Head of caudate nucleus (tissue), 42 donors: ENCODE results near the gene ASPHD1.
A peak's percentile ranks its signal among the peaks of the same experiment; 100 is the strongest.
"Not testable (repeated sequence)": the region's sequence is repeated elsewhere in the genome, so short reads cannot be mapped to it uniquely, and the experiment has no call there.

Source experiments
- DNase-seq, 42 donors: peaks; one replicate each; pipeline versions ENCODE4 v3.0.0 to v3.0.0-alpha.2; 2020 to 2021; ENCODE audit warnings: mixed read lengths in 7 of 42
- intact Hi-C: fragments of 100-400 bp; cut with DNase I; formaldehyde crosslinking; loops from one replicate; pipeline ENCODE4 v1.15.0; 2022

The ASPHD1 gene

GRCh38 chr16:29900102-29900887, at the start of gene ASPHD1:
TSS of gene ASPHD1 (plus strand) at chr16:29900488. CDS start at chr16:29900972, 484 bp downstream.
- intact Hi-C loops, result no loop called here
- peak; percentile 84 to 99 (median 95) for DNase-seq

GRCh38 chr16:29850998-29851397, 49.3 kb upstream of the ASPHD1 start:
- DNase-seq, result no peak
- intact Hi-C loops, result no loop called here

GRCh38 chr16:29852654-29853053, 47.6 kb upstream of the ASPHD1 start:
- intact Hi-C loops, result no loop called here
- peak in 1 of 42 donors; percentile 18 for DNase-seq

- DNase-seq, result no peak
- intact Hi-C loops, result no loop called here
Measured at GRCh38 chr16:29854520-29855100, 45.7 kb upstream of the ASPHD1 start.

- intact Hi-C loops, result no loop called here
- no peak for DNase-seq
Measured at GRCh38 chr16:29857133-29857760, 43.0 kb upstream of the ASPHD1 start.

GRCh38 chr16:29858149-29858849, 42.0 kb upstream of the ASPHD1 start:
- DNase-seq, result peak in 2 of 42 donors; percentile 10 to 28

GRCh38 chr16:29858974-29859373, 41.3 kb upstream of the ASPHD1 start:
- DNase-seq, result no peak
- intact Hi-C loops, result no loop called here

More at GRCh38 chr16:29858149-29858849, 42.0 kb upstream of the ASPHD1 start:
- intact Hi-C loops, result no loop called here

GRCh38 chr16:29860218-29860617, 40.1 kb upstream of the ASPHD1 start:
- intact Hi-C loops, result loop anchor here (5.0 kb wide), 2 partner anchors 37 to 38 kb away; partner anchors contain the start of genes MVP and SEZ6L2
- no peak for DNase-seq

GRCh38 chr16:29862383-29862883, 37.9 kb upstream of the ASPHD1 start:
- intact Hi-C loops, result loop anchor here (5.0 kb wide), 2 partner anchors 35 to 40 kb away; partner anchors contain the start of genes MVP and SEZ6L2
- peak in 37 of 42 donors; percentile 5 to 64 (median 38) for DNase-seq

GRCh38 chr16:29862884-29863668, 37.2 kb upstream of the ASPHD1 start, which contains the start of gene CDIPT:
TSS of gene CDIPT (minus strand) at chr16:29863226. CDS start at chr16:29862857, 369 bp downstream.
- intact Hi-C loops, result loop anchor here (5.0 kb wide), 2 partner anchors 34 to 41 kb away; partner anchors contain the start of genes MVP and SEZ6L2
- peak; percentile 87 to 99 (median 96) for DNase-seq

- intact Hi-C loops, result loop anchor here (5.0 kb wide), 2 partner anchors 34 to 41 kb away; partner anchors contain the start of genes MVP and SEZ6L2
- no peak for DNase-seq
Measured at GRCh38 chr16:29863669-29863984, 36.7 kb upstream of the ASPHD1 start.

- intact Hi-C loops, result loop anchor here (5.0 kb wide), 2 partner anchors 33 to 42 kb away; partner anchors contain the start of genes MVP and SEZ6L2
- DNase-seq, result no peak
Measured at GRCh38 chr16:29864205-29864604, 36.1 kb upstream of the ASPHD1 start.

- no peak for DNase-seq
- intact Hi-C loops, result no loop called here
Measured at GRCh38 chr16:29868396-29869009, 31.8 kb upstream of the ASPHD1 start.

- intact Hi-C loops, DNase-seq: not testable (repeated sequence)
Measured at GRCh38 chr16:29869067-29869466, 31.2 kb upstream of the ASPHD1 start.

GRCh38 chr16:29871822-29872546, 28.3 kb upstream of the ASPHD1 start:
- intact Hi-C loops, result no loop called here
- DNase-seq, result no peak

GRCh38 chr16:29873319-29873718, 27.0 kb upstream of the ASPHD1 start:
- DNase-seq, result no peak
- intact Hi-C loops, result no loop called here

- no peak for DNase-seq
- intact Hi-C loops, result no loop called here
Measured at GRCh38 chr16:29875206-29875605, 25.1 kb upstream of the ASPHD1 start.
